PC-9 (cell line): ENCODE measurements around the gene CDO1. TPM values are rescaled to one million over a fixed set of nuclear protein-coding genes. Genes with fewer than 3 reads are reported as not detected.
"Not testable (repeated sequence)": the region's sequence is repeated elsewhere in the genome, so short reads cannot be mapped to it uniquely, and the experiment has no call there.

Source experiments
- BruUV-seq: library from RNA; stranded (reverse); fragments of 400-500 nt; replicated peaks from 2 replicates; lab custom pipeline; 2021; lab: Mats Ljungman, UMichigan
- CTCF ChIA-PET: fragments of 300-600 bp; sonication (Branson Sonifier 250); formaldehyde crosslinking; loops from one replicate; lab custom pipeline; 2022; ENCODE audit warnings: antibody characterized with exemption; lab: Charles Lee
- POLR2A ChIA-PET: fragments of 300-600 bp; sonication (Branson Sonifier 250); formaldehyde crosslinking; loops from one replicate; lab custom pipeline; 2022; ENCODE audit warnings: antibody characterized with exemption; ENCODE audit not compliant: unreplicated experiment; lab: Charles Lee
- DNase-seq, 2 experiments: peaks; one replicate each; pipeline versions ENCODE4 v3.0.0 to v3.0.0-alpha.2; 2015 to 2022; ENCODE audit warnings: mixed read lengths in 1 of 2
- H2AFZ ChIP-seq: fragments of 200-600 bp; sonication (generic); 2 replicates; pipeline ENCODE4 v1.8.1; 2017; ENCODE audit warnings: antibody characterized with exemption
- H3F3A ChIP-seq: fragments of 200-600 bp; sonication (generic); 2 replicates; pipeline ENCODE4 v1.8.1; 2017; ENCODE audit warnings: antibody characterized with exemption, mild to moderate bottlenecking, low read depth; ENCODE audit not compliant: insufficient read depth
- H3K27ac ChIP-seq: fragments of 200-600 bp; sonication (generic); 2 replicates; pipeline ENCODE4 v1.6.1; 2016; ENCODE audit warnings: mixed run types
- H3K27me3 ChIP-seq: fragments of 200-600 bp; sonication (generic); 2 replicates; pipeline ENCODE4 v1.6.1; 2016; ENCODE audit warnings: low read depth, mixed run types; ENCODE audit not compliant: insufficient read depth
- H3K36me3 ChIP-seq: fragments of 200-600 bp; sonication (generic); 2 replicates; pipeline ENCODE4 v1.6.1; 2016; ENCODE audit warnings: low read depth, mixed run types
- H3K4me1 ChIP-seq: fragments of 200-600 bp; sonication (generic); replicated peaks from 2 replicates; pipeline ENCODE4 v1.6.1; 2016; ENCODE audit warnings: mixed run types; ENCODE audit not compliant: insufficient read depth
- H3K4me2 ChIP-seq: fragments of 200-600 bp; sonication (generic); 2 replicates; pipeline ENCODE4 v1.6.1; 2017; ENCODE audit warnings: mixed run types
- H3K4me3 ChIP-seq: fragments of 200-600 bp; sonication (generic); 2 replicates; pipeline ENCODE4 v1.6.1; 2016; ENCODE audit warnings: mixed run types
- H3K79me2 ChIP-seq: fragments of 200-600 bp; sonication (generic); 2 replicates; pipeline ENCODE4 v1.6.1; 2017; ENCODE audit warnings: low read depth, mixed run types
- H3K9me2 ChIP-seq: fragments of 200-600 bp; sonication (generic); 2 replicates; pipeline ENCODE4 v1.8.1; 2017; ENCODE audit warnings: mild to moderate bottlenecking; ENCODE audit not compliant: insufficient read depth
- H3K9me3 ChIP-seq: fragments of 200-600 bp; sonication (generic); 2 replicates; pipeline ENCODE4 v1.8.1; 2016; ENCODE audit warnings: low read depth; ENCODE audit not compliant: insufficient read depth
- H4K20me1 ChIP-seq: fragments of 200-600 bp; sonication (generic); 2 replicates; pipeline ENCODE4 v1.8.1; 2017; ENCODE audit not compliant: insufficient read depth
- EZH2 ChIP-seq: fragments of 200-600 bp; sonication (generic); IDR thresholded peaks from 2 replicates; pipeline ENCODE4 v1.8.0; 2017; ENCODE audit warnings: antibody characterized with exemption, low read depth
- intact Hi-C: fragments of 100-400 bp; cut with micrococcal nuclease; formaldehyde crosslinking; loops from one replicate; pipeline ENCODE4 v1.10.0; 2022; ENCODE audit not compliant: unreplicated experiment
- total RNA-seq: library from RNA; stranded (reverse); gene quantifications from 2 replicates; pipeline ENCODE4 v1.2.3, GENCODE V29; 2021
- TF ChIP-seq, protein P1 (sequence below): fragments of 200-600 bp; sonication (generic); conservative IDR thresholded peaks from 2 replicates; pipeline ENCODE4 v1.6.1; 2017; ENCODE audit warnings: mixed run types, antibody characterized with exemption, mild to moderate bottlenecking, moderate library complexity

The CDO1 gene
- total RNA-seq, 1 experiment from 2014 or later = not detected

DNA sequence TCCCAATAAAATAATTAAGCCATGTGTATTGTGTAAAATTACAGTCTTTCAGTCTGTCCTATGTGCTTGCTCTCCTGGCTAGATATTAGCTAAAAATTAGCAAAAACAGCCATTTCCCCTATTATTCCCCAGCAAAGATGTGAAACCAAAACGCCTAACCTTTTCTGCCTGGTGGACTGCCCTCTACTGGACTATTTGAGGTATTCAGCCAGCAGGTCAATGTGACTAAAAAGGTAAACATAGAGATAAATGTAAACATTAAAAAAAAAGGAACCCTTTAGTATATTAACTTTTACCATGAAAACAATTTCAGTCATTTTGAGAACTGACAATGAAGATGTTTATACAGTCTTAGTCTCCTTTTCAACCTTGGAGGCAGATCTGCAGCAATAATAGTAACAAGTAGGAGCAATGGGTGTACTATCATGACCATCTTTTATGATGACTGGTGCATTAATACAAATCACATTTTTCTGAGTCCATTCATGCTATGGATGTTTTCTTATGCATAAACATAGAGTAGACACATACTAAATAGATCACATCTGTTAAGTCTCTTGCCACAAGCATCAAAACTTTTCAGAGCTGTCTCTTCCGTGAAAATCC is 14.8 kb upstream of the CDO1 start:
- intact Hi-C loops = loop anchor here (1.0 kb wide), 1 partner anchor 197 kb away; no protein-coding TSS in a partner anchor
- H3K79me2 ChIP-seq = no peaks in the 10 kb centered on the region
- ChIA-PET POLR2A (no interaction called here), CTCF (no interaction called here)
- H4K20me1 ChIP-seq = 0 out of 2 replicates have a peak, but pooled peaks cover 3% of the 10 kb centered on the region
- H3K27me3 ChIP-seq = no peaks in the 10 kb centered on the region
- H3K4me1 ChIP-seq = no peaks in the 10 kb centered on the region
- H3K4me2 ChIP-seq = no peak overlapping the region
- TF ChIP-seq, protein P1, sequence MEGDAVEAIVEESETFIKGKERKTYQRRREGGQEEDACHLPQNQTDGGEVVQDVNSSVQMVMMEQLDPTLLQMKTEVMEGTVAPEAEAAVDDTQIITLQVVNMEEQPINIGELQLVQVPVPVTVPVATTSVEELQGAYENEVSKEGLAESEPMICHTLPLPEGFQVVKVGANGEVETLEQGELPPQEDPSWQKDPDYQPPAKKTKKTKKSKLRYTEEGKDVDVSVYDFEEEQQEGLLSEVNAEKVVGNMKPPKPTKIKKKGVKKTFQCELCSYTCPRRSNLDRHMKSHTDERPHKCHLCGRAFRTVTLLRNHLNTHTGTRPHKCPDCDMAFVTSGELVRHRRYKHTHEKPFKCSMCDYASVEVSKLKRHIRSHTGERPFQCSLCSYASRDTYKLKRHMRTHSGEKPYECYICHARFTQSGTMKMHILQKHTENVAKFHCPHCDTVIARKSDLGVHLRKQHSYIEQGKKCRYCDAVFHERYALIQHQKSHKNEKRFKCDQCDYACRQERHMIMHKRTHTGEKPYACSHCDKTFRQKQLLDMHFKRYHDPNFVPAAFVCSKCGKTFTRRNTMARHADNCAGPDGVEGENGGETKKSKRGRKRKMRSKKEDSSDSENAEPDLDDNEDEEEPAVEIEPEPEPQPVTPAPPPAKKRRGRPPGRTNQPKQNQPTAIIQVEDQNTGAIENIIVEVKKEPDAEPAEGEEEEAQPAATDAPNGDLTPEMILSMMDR = peak; percentile 82
- TF ChIP-seq EZH2 = no peak
- H3K9me2 ChIP-seq = no peaks in the 10 kb centered on the region
- no peak overlapping the region for H2AFZ ChIP-seq
- H3K27ac ChIP-seq = no peak overlapping the region
- peak in 1 of 2 experiments; percentile 12 for DNase-seq
- peaks cover 35% of the 10 kb centered on the region for H3K36me3 ChIP-seq
- H3K4me3 ChIP-seq = no peak overlapping the region
- peaks cover 30% of the 10 kb centered on the region; the same call in 1 of the 2 replicates for H3F3A ChIP-seq
- no TSS peak for BruUV-seq
- H3K9me3 ChIP-seq = no peaks in the 10 kb centered on the region

DNA sequence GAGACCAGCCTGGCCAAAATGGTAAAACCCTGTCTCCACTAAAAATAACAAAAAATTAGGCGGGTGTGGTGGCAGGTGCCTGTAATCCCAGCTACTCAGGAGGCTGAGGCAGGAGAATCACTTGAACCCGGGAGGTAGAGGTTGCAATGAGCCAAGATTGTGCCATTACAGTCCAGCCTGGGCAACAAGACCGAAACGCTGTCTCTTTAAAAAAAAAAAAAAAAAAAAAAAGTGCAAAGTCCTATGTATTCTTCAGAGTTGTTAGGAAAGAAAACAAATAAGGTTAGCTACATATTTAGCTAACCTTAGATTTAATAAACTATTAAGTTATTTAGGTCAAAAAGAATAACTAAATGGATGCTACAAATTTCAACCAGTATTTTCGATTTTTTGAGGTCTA is 13.5 kb upstream of the CDO1 start:
- Histone ChIP-seq H3K4me1 (no peaks in the 10 kb centered on the region), H3K36me3 (peaks cover 28% of the 10 kb centered on the region; the same call in 1 of the 2 replicates), H3K79me2 (no peaks in the 10 kb centered on the region), H3K9me2 (no peaks in the 10 kb centered on the region), H3K9me3 (no peaks in the 10 kb centered on the region), H2AFZ (no peak overlapping the region), H4K20me1 (0 out of 2 replicates have a peak, but pooled peaks cover 3% of the 10 kb centered on the region), H3K27me3 (no peaks in the 10 kb centered on the region), H3K27ac (no peak overlapping the region), H3K4me2 (no peak overlapping the region), H3K4me3 (no peak overlapping the region), H3F3A (peaks cover 21% of the 10 kb centered on the region; the same call in 1 of the 2 replicates)
- no peak for DNase-seq
- BruUV-seq = no TSS peak
- CTCF ChIA-PET = interaction anchor here (0.6 kb wide), 1 partner anchor 195 kb away, joined by 3 read pairs; no protein-coding TSS in a partner anchor
- intact Hi-C loops = no loop called here
- TF ChIP-seq, protein P1 = no peak
- no peak for TF ChIP-seq EZH2
- POLR2A ChIA-PET = no interaction called here

DNA sequence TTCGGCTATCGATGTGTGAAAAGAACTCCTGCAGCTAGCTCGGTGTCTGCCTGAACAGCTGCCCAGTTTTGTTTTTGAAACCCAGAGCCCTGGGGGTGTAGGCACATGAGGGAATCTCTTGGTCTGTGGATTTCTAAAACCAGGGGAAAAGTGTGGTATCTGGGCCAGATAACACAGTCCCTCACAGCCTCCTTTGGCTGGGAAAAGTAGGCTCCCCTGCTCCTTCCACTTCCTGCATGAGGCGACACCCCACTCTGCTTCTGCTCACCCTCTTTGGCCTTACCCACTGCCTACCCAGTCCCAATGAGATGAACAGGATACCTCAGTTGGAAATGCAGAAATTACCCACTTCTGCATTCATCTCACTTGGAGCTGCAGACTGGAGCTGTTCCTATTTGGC is 9.5 kb upstream of the CDO1 start:
- DNase-seq = no peak
- Histone ChIP-seq H3K4me2 (no peak overlapping the region), H3K27ac (no peak overlapping the region), H4K20me1 (0 out of 2 replicates have a peak, but pooled peaks cover 2% of the 10 kb centered on the region), H3K36me3 (peaks cover 22% of the 10 kb centered on the region; the same call in 1 of the 2 replicates), H3K4me3 (no peak overlapping the region), H3K9me3 (no peaks in the 10 kb centered on the region), H3K79me2 (no peaks in the 10 kb centered on the region), H3K4me1 (no peaks in the 10 kb centered on the region), H2AFZ (no peak overlapping the region), H3F3A (no peaks in the 10 kb centered on the region), H3K9me2 (no peaks in the 10 kb centered on the region), H3K27me3 (no peaks in the 10 kb centered on the region)
- ChIA-PET CTCF (no interaction called here), POLR2A (no interaction called here)
- no peak for TF ChIP-seq EZH2
- TF ChIP-seq, protein P1 = no peak
- intact Hi-C loops = no loop called here
- BruUV-seq = TSS peak; percentile 4

DNA sequence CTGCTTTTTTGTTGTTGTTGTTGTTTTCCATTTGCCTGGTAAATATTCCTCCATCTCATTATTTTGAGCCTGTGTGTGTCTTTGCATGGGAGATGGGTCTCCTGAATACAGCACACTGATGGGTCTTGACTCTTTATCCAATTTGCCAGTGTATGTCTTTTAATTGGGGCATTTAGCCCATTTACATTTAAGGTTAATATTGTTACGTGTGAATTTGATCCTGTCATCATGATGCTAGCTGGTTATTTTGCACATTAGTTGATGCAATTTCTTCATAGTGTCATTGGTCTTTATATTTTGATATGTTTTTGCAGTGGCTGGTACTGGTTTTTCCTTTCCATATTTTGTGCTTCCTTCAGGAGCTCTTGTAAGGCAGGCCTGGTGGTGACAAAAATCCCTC is 8.5 kb upstream of the CDO1 start:
- BruUV-seq, H3K79me2 ChIP-seq, H3F3A ChIP-seq, H2AFZ ChIP-seq, H3K9me3 ChIP-seq, H3K4me1 ChIP-seq, H3K27ac ChIP-seq, H3K27me3 ChIP-seq, H3K4me2 ChIP-seq, H3K4me3 ChIP-seq, H4K20me1 ChIP-seq, DNase-seq, intact Hi-C loops, POLR2A ChIA-PET, H3K9me2 ChIP-seq, CTCF ChIA-PET: not testable (repeated sequence)
- peaks cover 15% of the 10 kb centered on the region; the same call in 1 of the 2 replicates for H3K36me3 ChIP-seq
